SW 1271 (cell line): ENCODE data around the gene SYN1.
"Not testable (repeated sequence)": the region's sequence is repeated elsewhere in the genome, so short reads cannot be mapped to it uniquely, and the experiment has no call there.

ENCODE experiments used
- DNase-seq, 2 experiments: peaks; one replicate each; lab custom pipeline; 2025; lab: John Stamatoyannopoulos, UW

Gene SYN1

DNA sequence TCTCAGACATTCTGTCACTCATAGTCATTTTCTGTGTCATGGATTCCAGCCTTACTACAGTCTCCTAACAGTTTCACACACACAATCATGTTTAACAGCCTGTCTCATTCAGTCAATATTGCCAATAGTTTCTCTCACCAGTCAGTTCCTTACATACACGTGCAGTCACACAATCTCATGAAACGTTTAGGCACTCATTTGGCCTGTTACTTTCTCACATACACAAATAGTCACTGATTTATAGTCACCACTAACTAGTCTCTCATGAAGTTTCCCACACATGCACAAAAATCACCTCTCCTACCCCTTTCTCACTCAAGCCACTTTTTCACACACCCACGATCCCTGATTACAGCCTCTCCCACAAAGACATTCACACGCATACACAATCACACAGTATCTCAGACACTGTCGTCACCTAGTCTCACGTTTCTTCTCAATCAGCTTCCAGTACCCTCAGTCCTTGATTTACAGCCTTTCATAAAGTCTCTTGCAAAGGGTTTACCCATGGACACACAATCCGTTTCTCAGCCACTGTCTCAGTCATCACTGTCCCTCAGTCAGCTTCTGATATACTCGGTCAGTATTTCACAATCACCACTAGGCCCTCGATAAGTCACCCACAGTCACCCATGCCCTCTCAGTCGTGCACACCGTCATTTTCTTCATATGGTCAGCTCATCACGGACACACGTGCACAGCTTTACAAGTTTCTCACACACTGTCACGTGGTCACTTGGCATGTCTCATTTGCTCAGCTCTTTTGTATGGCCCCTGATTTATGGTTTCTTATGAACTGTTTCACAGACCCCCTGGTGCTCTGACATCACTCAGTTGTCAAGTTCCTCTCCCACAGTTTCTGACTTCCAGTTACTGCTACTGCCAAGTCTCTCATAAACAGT lies 14.3 kb upstream of the SYN1 start:
- no peak for DNase-seq

DNA sequence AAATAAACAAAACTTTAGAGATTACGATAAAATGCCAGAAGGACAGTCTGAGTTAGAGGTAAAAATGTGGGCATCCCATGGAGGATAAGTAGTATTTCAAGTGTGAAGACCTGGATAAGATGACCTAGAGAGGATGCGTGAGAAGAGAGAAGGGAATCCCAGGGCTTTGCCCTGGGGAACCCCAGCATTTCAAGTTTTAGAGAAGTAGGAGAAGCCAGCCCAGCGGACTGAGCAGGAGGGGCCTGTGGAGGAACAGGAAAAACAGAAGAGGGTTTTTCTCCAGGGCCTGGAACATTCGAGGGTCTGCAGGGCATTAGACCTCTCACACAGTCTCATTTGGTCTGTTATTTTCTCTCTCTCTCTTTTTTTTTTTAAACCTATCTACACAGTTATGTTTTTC lies 13.0 kb upstream of the SYN1 start:
- no peak for DNase-seq

DNA sequence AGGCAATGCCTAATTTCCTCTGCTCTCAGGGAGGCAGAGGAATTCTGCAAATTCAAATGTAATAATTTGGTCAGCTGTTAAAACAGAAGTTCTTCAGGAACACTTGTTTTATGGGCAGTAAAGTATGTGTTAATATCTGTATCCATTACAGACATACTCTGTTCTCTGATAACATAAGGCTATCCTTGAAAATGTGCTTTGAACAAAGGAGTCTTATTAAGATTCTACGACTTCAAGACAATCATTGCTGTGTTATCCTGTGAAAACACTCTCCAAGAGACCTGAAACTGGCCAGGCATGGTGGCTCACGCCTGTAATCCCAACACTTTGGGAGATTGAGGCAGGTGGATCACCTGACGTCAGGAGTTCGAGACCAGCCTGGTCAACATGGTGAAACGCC lies 12.0 kb upstream of the SYN1 start:
- DNase-seq = no peak

DNA sequence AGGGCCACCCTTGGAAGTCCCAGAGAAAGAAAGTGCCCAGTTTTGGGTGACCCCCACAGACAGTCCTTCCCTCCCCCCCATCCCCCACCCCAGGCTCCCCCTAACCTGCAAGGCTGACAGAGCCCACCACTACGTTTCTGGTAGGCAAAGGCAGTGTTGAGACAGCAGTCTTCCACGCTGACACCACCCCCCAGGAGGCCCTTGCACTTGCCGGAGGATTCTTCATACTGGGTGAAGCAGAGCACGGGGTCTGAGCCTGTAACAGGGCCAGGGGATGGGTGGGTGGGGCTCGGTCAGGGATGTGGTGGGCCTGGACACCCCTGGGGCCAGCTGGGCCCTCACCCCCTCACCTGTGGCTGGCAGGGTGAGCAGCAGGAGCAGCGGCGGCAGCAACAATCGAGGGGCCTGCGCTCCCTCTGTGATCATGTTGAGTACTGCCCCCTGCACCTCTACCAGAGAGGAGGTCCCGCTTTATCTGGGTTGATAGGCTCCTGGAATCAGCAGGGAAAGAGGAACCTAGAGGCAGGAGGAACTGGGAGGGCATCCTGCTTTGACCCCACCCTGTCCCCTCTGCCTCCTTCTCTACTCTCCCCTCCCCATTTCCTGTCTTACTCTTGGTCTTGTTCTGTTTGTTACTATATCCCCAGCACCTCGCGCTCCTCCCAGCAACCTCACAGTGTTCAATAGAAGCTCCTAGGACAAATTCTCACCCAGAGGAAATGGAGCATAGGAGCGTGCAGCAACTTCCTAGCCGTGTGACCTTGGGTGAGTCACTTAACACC lies 10.0 kb upstream of the SYN1 start, which contains the start of gene CFP:
TSS of gene CFP (minus strand) at position 512 of the 782 bp plus-strand sequence. CDS start at position 426, 86 bp downstream.
- DNase-seq = no peak

DNA sequence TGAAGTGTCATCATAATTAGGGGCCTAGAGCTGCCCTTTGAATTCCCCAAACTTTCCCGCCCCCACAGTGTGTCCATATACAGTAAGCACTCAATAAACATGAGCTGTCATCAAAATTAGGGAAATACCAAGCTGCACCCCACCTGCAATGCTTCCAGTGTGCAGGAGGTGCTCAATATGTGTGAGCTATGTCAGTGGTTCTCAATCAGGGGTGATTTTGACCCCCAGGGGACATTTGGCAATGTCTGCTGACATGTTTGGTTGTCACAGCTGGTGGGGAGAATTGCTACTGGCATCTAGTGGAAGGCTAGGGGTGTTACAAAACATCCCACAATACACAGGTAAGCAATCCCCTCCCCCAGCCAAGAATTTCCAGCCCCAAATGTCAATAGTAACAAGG lies 9.3 kb upstream of the SYN1 start:
- no peak for DNase-seq

DNA sequence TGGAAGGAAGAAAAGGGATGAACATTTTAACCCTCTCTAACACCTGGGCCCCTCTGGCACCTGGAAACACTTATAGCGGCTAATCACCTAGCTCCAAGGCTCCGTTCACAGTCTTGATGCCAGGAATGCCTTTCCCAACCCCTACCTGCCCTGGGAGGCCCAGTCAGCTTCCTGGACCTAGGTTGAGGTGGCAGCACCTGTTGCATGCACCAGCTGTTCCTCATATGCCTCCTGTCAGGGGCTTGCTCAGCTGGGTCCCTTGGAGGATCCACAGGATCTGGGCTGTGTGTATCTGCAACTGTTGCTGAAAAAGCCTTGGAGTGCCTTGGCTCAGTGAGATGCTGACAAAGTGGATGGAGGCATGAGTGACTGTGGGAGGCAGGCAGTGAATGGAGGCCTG lies 5.7 kb upstream of the SYN1 start:
- DNase-seq = no peak

DNA sequence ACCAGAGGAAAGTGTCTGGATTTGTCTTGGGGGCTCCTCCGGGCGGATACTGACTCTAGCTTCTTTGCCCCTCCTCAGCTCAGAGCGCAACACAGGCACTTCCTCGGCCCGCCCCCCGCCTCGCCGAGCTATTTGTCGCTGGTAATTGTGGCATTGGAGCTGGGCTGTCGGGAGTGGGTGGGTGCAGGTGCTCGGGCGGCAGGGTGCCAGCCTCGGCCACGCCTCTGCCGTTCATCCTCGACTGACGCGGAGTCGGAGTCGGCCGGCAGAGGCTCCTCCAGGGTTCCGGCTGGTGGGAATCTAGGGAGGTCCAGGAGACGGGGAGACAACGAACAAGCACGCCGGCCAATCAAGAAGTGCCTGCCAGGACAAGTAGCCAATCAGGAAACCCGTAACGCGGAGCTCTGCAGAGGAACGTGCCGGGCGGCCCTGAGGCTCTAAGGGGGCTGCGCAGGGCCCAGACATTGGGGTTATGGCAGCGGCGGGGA lies 3.9 kb upstream of the SYN1 start:
- DNase-seq = no peak

DNA sequence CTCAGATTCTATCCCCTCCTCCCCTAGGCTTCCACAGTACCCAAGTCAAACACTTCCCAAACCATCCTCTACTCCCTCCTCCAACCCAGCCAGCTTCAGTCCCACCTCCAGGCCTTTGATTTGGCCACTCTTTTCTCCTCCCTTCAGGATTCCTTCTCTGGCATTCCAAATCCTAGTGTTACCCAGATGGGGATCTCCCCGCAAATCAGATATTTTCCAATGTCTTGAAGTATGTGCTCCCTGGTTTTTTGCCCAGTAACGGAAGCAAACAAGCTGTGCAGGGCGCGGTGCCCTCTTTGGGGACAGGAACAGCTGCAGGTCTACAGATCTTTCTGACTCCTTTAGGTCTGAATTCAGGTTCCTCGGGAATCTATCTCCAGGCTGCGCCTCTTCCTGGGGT lies 2.2 kb upstream of the SYN1 start:
- no peak for DNase-seq

DNA sequence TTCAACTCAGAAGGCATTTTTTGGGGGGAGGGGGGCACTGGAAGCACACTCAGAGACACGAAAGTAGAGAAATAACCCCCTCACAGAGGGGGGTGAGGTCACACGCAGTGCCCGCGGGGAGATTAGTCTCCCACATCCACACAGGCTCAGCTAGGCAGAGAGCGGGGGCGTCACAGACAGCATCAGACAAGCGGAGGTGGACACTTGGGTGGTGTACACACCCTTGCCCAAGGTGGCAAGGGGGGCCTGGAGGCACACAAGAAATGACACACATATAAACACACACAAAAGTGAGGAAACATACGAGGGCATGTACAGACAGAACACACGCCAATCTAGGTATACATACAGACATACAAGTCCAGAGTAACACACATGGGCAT lies 637 bp upstream of the SYN1 start:
- DNase-seq = no peak

DNA sequence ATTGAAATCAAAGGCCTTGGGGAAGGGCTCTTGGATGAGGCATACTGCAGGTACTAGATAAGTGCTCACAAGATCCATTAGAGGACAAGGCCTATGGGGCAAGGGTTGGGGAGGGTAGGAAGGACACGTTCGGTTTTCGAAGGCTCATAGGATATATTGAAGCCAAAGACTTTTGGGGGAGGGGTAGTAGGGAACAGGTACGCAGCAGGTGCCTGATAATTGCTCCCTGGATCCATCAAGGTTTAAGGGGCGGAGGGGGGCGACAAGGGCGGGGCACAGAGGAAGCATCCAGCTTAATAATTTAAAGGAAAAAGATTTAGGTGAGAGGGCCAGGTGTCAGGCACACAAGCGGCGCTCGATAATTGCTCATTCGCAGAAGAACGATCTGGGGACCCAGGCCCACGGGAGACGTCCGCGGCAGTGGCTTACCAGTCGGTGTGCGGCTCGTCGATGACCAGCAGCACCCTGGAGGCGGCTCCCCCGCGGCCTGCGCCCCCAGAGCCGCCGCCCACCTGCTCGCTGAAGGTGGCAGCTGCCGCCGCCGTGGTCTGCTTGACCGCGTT lies 653 bp downstream of the SYN1 start:
- DNase-seq = no peak

DNA sequence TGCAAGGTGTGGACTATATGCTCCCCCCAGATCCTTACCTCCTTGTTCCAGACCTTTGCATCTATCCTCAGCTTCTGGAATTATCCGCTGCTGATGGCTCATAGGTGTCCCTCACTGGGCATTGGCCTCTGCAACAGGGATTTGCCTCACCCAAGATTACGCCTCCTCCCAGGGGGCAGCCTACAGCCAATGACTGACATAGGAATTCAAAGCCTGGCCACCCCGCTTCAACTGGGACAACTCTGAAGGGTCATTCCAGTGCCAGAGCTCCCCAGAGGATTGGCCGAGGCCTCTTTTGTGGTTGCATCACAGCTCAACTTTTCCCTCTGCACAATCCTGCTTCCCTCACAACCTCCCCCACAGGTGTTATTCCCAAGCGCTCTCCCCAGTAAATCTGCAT lies 5.0 kb downstream of the SYN1 start:
- no peak for DNase-seq

DNA sequence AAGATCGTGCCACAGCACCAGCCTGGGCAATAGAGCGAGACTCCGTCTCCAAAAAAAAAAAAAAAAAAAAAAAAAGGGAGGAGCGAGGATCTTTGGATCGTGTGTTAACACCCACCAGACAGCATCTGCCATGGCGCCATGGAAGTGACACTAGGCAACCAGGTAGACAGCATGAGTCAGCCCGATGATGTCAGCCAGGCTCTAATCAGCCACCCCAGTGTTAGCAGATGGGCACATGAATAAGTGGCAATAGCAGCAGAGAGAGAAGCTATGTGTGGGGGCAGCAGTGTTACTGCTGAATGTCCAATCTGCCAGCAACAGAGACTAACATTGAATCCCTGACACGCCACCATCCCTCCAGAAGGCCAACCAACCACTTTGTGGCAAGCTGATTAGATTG lies 6.6 kb downstream of the SYN1 start:
- no peak for DNase-seq

DNA sequence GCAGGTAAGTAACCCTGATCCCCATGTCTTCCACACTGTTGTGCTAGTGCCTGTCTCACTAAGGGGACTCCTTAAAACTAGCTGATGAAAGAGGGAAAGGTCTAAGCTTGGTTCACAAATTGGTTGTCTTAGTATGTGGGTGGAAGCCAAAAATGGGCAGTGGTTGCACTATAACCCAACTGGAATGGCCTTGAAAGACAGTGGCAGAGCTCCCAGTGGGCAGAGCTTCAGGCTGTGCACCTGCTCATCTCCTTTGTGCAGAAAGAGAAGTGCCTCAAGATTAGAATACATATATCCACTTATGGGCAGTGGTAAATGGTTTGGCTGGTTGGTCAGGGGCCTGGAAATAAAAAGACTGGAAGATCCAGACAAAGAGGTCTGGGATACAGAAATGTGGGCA lies 7.2 kb downstream of the SYN1 start:
- DNase-seq = no peak

DNA sequence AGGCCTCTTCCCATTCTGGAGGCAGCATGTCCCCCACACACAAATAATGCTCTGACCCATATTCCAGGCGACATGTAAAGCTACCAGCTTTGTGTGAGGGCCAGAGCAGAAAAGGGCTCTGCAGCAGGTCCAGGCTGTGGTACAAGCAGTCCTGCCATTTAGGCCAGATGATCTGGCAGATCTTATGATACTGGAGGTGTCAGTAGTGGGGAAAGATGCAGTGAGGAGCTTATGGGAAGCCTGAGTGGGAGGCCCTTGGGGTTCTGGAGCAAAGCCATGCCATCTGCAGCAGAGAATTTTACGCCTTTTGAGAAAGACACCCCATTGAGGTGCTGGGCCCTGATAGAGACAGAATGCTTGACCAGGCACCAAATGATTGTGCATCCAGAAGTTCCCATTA lies 7.7 kb downstream of the SYN1 start:
- no peak for DNase-seq

DNA sequence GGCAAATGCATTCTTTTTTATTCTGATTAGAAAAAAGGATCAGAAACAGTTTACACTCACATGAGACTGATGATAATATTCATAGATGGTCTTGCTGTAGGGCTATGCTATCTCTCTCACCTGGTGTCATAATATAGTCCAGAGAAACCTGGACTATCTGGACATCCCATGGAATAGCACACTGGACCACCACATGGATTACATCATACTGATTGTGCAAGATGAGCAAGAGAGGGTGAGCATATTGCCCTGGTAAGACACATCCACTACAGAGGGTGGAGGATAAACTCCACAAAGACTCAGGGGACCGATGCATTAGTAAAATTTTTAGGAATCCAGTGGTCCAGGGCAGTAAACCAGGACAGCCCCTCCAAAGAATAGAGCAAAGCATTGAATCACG lies 8.2 kb downstream of the SYN1 start:
- DNase-seq = no peak

DNA sequence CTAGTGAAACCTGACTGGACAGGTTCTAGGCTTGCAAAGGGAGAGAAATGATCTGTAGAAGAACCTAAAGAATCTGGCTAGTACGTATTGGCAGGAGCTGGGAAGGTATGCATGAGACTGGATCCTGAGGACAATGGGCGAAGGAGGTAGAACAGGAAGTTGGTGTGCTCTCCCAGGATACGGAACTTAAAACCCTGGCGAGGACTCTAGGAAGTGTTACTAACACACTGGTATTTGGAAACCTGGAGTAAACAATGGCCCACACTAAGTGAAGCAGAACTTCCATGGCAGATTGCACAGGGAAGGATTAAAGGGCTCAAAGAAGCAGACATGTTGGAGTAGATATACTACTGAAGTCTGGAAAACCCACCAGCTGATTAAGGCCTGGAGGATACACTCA lies 9.1 kb downstream of the SYN1 start:
- DNase-seq = no peak

DNA sequence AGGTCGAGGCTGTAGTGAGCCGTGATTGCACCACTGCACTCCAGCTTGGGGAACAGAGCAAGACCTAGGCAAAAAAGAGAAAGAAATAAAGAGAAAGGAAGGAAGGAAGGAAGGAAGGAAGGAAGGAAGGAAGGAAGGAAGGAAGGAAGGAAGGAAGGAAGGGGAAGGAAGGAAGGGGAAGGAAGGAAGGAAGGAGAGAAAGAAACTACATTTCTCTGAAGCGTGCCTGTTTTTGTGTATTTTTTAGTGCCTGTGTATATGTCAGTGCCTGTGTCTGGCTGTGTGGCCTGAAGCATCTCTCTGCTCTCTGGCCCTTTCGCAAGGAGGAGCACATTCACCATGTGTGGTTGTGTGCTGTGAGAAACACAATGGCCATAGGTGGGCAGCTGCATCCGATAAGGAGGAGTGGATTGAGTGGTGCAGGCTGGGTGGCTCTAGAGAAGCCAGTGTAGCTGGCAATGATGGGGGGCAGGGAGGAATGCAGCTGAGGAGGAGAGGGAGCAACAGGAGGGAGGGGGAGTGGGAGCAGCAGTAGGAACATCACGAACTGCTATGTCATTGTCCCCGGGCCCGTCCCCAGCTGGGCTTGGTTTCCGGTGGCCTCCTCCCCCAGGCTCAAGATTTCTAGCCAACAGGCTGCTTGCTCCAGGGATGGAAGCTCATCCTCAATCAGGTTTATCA lies 11.4 kb downstream of the SYN1 start:
- no peak for DNase-seq

DNA sequence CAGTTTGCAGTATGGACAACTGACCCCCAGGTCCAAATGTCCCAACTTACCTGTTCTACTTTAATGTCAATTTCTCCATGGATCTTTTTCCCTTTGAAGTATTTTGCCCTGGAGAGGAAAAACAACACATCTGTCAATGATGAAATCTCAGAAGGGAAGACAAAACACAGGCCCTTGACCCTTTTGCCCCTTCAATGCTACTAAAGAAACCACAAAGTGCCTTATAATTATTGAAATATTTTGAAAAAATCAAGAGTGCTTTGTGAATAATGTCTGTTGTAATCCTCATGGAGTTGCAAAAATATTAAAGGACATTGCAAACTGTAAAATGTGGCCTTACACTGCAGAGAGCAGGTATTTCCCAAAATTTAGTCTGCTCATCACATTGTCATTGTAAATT lies 12.6 kb downstream of the SYN1 start:
- no peak for DNase-seq

DNA sequence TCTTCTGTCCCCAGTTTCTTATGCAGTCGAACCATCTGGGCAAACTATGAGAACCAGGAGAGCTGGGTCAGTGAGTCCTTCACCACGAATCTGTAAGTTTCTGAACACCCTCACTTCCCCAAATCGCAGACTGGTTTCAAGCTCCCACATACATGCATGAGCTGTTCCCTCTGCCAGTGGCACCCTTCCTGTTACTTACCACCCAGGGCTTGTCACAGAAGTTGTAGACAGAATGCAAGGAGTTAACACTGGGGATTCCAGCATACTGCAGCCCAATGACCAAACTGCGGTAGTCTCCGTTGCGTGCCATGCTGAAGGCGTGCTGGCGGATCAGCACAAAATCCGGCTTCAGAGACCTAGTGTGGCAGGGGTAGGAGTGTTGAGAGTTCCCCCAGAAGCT lies 14.6 kb downstream of the SYN1 start:
- DNase-seq = no peak

DNA sequence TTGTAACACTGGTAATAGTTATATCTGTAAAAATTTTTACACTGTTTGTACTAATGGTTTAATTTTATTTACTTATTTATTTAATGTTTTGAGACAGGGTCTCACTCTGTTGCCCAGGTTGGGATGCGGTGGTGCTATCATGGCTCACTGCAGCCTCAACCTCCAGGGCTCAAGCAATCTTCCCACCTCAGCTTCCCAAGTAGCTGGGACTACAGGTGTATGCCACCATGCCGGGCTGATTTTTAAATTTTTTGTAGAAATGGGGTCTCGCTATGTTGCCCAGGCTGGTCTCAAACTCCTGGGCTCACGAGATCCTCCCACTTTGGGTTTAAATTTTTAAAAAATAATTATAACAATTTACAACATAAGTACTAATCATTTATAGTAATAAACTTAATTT lies 16.5 kb downstream of the SYN1 start:
- not testable (repeated sequence) for DNase-seq

DNA sequence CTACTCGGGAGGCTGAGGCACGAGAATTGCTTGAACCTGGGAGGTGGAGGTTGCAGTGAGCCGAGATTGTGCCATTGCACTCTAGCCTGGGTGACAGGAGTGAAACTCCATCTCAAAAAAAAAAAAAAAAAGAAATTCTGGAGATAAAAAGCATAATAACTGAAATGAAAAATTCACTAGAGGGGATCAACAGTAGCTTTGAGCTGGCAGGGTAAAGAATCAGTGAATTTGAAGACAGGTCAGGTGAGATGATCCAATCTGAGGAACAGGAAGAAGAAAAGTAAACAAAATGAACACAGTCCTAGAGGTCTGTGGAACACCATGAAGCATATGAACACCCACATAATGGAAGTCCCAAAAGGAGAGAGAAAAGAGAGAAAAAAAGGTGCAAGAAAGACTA lies 22.4 kb downstream of the SYN1 start:
- DNase-seq = no peak

DNA sequence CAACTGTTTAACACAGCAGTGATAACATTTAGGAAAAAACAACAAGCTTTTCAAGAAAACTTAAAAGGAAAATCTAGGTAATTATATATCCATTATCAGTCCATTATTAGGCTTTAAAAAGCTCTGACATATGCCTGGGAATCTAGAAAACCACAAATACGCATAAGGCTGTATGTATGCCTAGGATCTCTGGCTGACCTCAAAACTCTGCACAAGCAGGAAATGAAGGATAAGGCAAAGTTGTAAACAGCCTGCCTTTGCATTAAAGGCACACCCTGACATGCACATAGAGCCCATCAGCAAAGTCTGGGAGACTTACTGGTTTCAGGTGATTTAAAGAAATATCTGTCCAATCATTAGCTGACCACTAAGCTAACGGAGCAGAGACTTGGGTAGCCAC lies 23.4 kb downstream of the SYN1 start:
- DNase-seq = no peak
